ENCODE results near the gene TIMP2.
"Not testable (repeated sequence)": the region's sequence is repeated elsewhere in the genome, so short reads cannot be mapped to it uniquely, and the experiment has no call there.

Gene TIMP2

DNA sequence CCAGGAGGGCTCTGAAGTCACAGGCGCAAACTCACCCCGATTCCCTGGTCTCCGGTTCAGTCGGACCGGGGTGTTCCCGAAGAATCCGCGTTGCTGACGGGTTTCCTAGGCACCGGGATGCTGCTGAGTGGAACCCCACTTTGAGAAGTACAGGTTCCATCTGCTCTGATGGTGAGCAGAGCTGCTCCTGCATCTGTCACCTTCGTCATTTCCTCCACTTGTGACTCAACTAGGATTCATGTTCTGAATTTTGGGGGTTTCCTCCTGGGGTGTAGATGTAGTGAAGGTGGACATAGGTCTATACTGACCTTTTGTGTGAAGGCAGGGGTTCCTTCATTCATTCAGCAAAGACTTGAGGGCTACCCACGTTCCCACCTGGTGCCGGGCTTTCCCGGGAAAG, 29.5 kb upstream of the TIMP2 start:
- H3K9ac ChIP-seq (ENCODE audit: low read length): no peak overlapping the region
- H3K36me3 ChIP-seq (ENCODE audit: control insufficient read depth, insufficient read depth, low read length): no peaks in the 10 kb centered on the region
- H3K9me3 ChIP-seq (ENCODE audit: control insufficient read depth, insufficient read depth, low read depth, low read length): peaks cover 19% of the 10 kb centered on the region
- H3K4me3 ChIP-seq (ENCODE audit: low read depth, low read length): no peak overlapping the region
- H3K4me1 ChIP-seq (ENCODE audit: control insufficient read depth, insufficient read depth, low read length): peaks cover 5% of the 10 kb centered on the region; the same call in 1 of the 2 replicates
- no peaks in the 10 kb centered on the region for H3K27me3 ChIP-seq (ENCODE audit: control insufficient read depth, insufficient read depth, low read length)
- H3K27ac ChIP-seq (ENCODE audit: low read depth, low read length): no peak overlapping the region

DNA sequence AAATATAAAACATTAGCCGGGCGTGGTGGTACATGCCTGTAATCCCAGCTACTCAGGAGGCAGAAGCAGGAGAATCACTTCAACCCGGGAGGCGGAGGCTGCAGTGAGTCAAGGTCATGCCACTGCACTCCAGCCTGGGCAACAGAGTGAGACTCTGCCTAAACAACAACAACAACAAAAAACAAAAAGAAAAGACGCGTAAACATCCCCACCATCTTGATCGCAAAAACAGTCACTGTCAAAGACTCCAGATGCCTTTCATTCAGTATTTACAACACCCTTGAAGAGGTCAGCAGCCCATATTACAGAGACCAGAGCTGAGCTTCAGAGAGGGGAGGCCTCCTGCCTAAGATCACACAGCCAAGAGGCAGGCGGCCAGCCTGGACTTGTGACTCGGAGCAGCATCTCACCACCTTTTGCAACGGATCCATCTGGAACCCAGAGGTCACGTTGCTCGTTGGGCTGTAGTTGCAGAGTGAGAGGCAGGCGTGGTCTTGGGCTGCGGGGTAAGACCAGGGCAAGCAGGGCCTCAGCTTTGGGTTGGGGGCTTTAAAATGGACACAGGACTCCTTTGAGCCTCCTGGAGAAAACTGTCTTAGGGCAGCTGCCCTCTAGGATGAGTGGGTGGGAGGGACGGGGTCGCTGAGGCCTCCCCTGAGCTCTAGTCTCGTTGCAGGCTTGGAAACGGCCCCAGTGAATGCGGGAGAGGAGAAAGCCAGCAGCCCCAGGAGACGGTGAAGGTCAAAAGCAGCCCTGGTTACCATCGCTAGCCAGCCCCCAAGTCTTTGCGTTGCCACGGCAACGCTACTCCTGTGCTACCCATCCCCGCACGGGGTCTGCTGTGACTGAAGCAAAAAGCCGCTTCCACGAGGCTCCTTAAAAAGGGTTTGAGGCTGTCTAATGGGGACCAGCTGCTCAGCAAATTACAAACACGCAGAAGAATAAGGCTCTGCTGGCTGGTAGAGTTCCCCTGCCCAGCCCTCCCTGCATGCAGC, 28.5 kb upstream of the TIMP2 start:
- Histone ChIP-seq H3K27me3 (ENCODE audit: control insufficient read depth, insufficient read depth, low read length) (no peaks in the 10 kb centered on the region), H3K9me3 (ENCODE audit: control insufficient read depth, insufficient read depth, low read depth, low read length) (peaks cover 19% of the 10 kb centered on the region), H3K9ac (ENCODE audit: low read length) (no peak overlapping the region), H3K4me3 (ENCODE audit: low read depth, low read length) (no peak overlapping the region), H3K4me1 (ENCODE audit: control insufficient read depth, insufficient read depth, low read length) (peaks cover 5% of the 10 kb centered on the region; the same call in 1 of the 2 replicates), H3K36me3 (ENCODE audit: control insufficient read depth, insufficient read depth, low read length) (no peaks in the 10 kb centered on the region), H3K27ac (ENCODE audit: low read depth, low read length) (no peak overlapping the region)

DNA sequence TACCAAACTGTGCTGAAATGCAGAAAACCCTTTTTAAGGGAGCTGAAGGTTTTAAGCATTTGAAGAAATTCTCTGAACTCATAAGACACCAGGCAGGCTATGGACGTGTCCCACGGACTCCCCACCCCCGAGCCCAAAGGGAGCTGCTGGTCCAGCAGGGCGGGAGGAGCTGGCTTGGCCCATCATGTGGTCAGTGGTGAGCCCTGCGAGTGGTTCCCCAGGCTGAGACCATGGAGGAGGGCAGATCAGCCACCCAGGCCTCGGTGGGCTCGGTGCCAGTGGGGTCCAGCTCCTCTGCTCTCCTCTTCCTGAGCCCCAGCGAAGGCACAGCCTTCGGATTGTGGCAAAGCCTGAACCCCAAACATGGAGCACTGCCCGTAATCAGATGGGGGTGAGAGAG, 27.5 kb upstream of the TIMP2 start:
- H3K27ac ChIP-seq (ENCODE audit: low read depth, low read length): no peak overlapping the region
- H3K36me3 ChIP-seq (ENCODE audit: control insufficient read depth, insufficient read depth, low read length): no peaks in the 10 kb centered on the region
- H3K9ac ChIP-seq (ENCODE audit: low read length): no peak overlapping the region

DNA sequence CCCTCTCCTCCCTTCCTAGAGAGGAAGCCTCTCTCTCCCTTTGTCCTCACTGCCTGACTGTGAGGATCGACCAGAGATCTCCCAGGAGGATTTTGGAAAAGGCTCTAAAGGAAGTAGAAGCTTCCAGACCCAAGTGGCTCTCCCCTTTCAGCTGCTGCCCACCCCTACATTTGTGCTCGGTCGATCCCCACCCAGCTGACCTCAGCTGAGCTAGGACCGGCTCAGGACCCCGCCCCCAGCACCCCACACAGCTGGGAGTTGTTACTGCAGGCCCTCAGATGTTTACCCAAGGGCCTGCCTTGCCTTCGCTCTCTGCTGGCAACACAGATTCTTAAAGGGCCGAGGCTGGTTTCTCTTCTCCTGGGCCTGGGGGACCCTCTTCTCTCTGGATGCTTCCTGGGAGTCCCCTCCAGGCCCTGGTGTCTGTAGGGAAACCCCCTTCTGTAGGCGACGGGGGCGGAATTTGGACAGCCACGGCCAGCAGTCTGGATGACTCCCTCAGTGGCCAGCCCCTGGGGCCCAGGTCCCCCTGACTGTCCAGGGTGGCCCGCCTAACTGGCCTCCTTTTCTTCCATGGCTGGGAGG, 26.9 kb upstream of the TIMP2 start:
- Histone ChIP-seq H3K4me1 (ENCODE audit: control insufficient read depth, insufficient read depth, low read length) (peaks cover 5% of the 10 kb centered on the region; the same call in 1 of the 2 replicates), H3K9me3 (ENCODE audit: control insufficient read depth, insufficient read depth, low read depth, low read length) (peaks cover 19% of the 10 kb centered on the region), H3K9ac (ENCODE audit: low read length) (no peak overlapping the region), H3K27me3 (ENCODE audit: control insufficient read depth, insufficient read depth, low read length) (no peaks in the 10 kb centered on the region), H3K4me3 (ENCODE audit: low read depth, low read length) (no peak overlapping the region), H3K27ac (ENCODE audit: low read depth, low read length) (no peak overlapping the region), H3K36me3 (ENCODE audit: control insufficient read depth, insufficient read depth, low read length) (no peaks in the 10 kb centered on the region)

More for the DNA sequence above, 27.5 kb upstream of the TIMP2 start:
- peaks cover 19% of the 10 kb centered on the region for H3K9me3 ChIP-seq (ENCODE audit: control insufficient read depth, insufficient read depth, low read depth, low read length)
- no peaks in the 10 kb centered on the region for H3K27me3 ChIP-seq (ENCODE audit: control insufficient read depth, insufficient read depth, low read length)
- H3K4me3 ChIP-seq (ENCODE audit: low read depth, low read length): no peak overlapping the region
- peaks cover 5% of the 10 kb centered on the region; the same call in 1 of the 2 replicates for H3K4me1 ChIP-seq (ENCODE audit: control insufficient read depth, insufficient read depth, low read length)

GRCh38 chr17:78950870-78951269, 25.7 kb upstream of the TIMP2 start:
- Histone ChIP-seq H3K27ac (ENCODE audit: low read depth, low read length) (no peak overlapping the region), H3K9me3 (ENCODE audit: control insufficient read depth, insufficient read depth, low read depth, low read length) (peaks cover 19% of the 10 kb centered on the region), H3K27me3 (ENCODE audit: control insufficient read depth, insufficient read depth, low read length) (no peaks in the 10 kb centered on the region), H3K9ac (ENCODE audit: low read length) (no peak overlapping the region), H3K36me3 (ENCODE audit: control insufficient read depth, insufficient read depth, low read length) (no peaks in the 10 kb centered on the region), H3K4me3 (ENCODE audit: low read depth, low read length) (no peak overlapping the region), H3K4me1 (ENCODE audit: control insufficient read depth, insufficient read depth, low read length) (no peaks in the 10 kb centered on the region)

DNA sequence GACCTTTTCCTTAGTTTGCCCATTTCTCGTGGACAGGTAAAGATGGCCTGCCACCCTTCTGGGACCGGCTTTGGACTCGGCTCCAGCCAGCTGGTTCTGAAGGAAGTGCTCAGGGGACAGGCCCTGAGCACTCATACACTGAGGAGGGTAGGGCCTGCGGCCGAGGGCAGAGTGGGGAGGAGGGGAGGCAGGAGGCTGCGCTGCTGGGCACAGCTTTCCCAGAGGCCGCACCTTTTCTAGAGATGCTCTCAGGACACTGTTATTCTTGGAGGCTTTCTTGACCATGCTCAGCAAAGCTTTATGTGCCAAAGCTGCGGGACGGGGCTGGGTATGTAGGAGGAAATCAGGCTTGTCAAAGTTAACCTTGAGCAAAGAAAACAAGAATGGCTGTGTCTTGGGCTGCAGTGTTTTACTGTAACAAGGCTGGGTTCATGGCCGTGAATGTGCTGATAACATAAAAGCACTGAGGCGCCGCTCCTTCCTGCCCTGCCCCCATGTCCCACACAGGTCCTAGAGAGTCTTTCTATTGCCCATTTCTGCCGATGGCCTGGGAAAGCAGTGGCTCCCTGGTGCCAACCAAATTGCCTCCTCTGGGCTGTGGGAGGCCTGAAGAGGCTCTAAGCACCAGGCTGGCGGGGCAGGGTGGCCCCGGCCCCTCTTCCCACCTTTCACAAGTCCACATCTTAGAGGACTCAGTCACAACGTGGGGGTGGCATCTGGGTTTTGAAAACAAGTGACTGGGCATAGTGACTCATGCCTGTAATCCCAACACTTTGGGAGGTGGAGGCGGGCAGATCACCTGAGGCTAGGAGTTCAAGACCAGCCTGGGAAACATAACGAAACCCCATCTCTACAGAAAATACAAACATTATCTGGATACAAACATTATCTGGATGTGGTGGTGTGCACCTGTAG, 22.3 kb upstream of the TIMP2 start:
- Histone ChIP-seq H3K9ac (ENCODE audit: low read length) (no peak overlapping the region), H3K27ac (ENCODE audit: low read depth, low read length) (no peak overlapping the region), H3K27me3 (ENCODE audit: control insufficient read depth, insufficient read depth, low read length) (no peaks in the 10 kb centered on the region), H3K9me3 (ENCODE audit: control insufficient read depth, insufficient read depth, low read depth, low read length) (peaks cover 19% of the 10 kb centered on the region), H3K4me3 (ENCODE audit: low read depth, low read length) (no peak overlapping the region), H3K4me1 (ENCODE audit: control insufficient read depth, insufficient read depth, low read length) (no peaks in the 10 kb centered on the region), H3K36me3 (ENCODE audit: control insufficient read depth, insufficient read depth, low read length) (no peaks in the 10 kb centered on the region)

- Histone ChIP-seq H3K4me1 (ENCODE audit: control insufficient read depth, insufficient read depth, low read length) (no peaks in the 10 kb centered on the region), H3K4me3 (ENCODE audit: low read depth, low read length) (no peak overlapping the region), H3K9ac (ENCODE audit: low read length) (no peak overlapping the region), H3K9me3 (ENCODE audit: control insufficient read depth, insufficient read depth, low read depth, low read length) (peaks cover 19% of the 10 kb centered on the region), H3K27me3 (ENCODE audit: control insufficient read depth, insufficient read depth, low read length) (no peaks in the 10 kb centered on the region), H3K36me3 (ENCODE audit: control insufficient read depth, insufficient read depth, low read length) (no peaks in the 10 kb centered on the region), H3K27ac (ENCODE audit: low read depth, low read length) (no peak overlapping the region)
These were observed 21.4 kb upstream of the TIMP2 start for GRCh38 chr17:78946631-78947030.

GRCh38 chr17:78946131-78946530, 20.9 kb upstream of the TIMP2 start:
- Histone ChIP-seq H3K36me3 (ENCODE audit: control insufficient read depth, insufficient read depth, low read length) (no peaks in the 10 kb centered on the region), H3K4me3 (ENCODE audit: low read depth, low read length) (no peak overlapping the region), H3K4me1 (ENCODE audit: control insufficient read depth, insufficient read depth, low read length) (no peaks in the 10 kb centered on the region), H3K9ac (ENCODE audit: low read length) (no peak overlapping the region), H3K27me3 (ENCODE audit: control insufficient read depth, insufficient read depth, low read length) (no peaks in the 10 kb centered on the region), H3K27ac (ENCODE audit: low read depth, low read length) (no peak overlapping the region), H3K9me3 (ENCODE audit: control insufficient read depth, insufficient read depth, low read depth, low read length) (peaks cover 14% of the 10 kb centered on the region)

DNA sequence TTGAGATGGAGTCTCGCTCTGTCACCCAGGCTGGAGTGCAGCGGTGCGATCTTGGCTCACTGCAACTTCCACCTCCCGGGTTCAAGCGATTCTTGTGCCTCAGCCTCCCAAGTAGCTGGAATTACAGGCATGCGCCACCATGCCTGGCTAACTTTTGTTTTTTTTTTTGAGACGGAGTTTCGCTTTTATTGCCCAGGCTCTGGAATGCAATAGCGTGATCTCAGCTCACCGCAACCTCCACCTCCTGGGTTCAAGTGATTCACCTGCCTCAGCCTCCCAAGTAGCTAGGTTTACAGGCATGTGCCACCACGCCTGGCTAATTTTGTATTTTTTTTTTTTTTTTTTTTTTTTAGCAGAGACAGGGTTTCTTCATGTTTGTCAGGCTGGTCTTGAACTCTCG, 20.3 kb upstream of the TIMP2 start:
- not testable (repeated sequence) for H3K4me1 ChIP-seq (ENCODE audit: control insufficient read depth, insufficient read depth, low read length); H3K27me3 ChIP-seq (ENCODE audit: control insufficient read depth, insufficient read depth, low read length); H3K9ac ChIP-seq (ENCODE audit: low read length); H3K4me3 ChIP-seq (ENCODE audit: low read depth, low read length); H3K36me3 ChIP-seq (ENCODE audit: control insufficient read depth, insufficient read depth, low read length); H3K9me3 ChIP-seq (ENCODE audit: control insufficient read depth, insufficient read depth, low read depth, low read length); H3K27ac ChIP-seq (ENCODE audit: low read depth, low read length)

- H3K9me3 ChIP-seq (ENCODE audit: control insufficient read depth, insufficient read depth, low read depth, low read length): peaks cover 2% of the 10 kb centered on the region
- no peaks in the 10 kb centered on the region for H3K36me3 ChIP-seq (ENCODE audit: control insufficient read depth, insufficient read depth, low read length)
- no peaks in the 10 kb centered on the region for H3K4me1 ChIP-seq (ENCODE audit: control insufficient read depth, insufficient read depth, low read length)
- H3K27ac ChIP-seq (ENCODE audit: low read depth, low read length): no peak overlapping the region
- H3K27me3 ChIP-seq (ENCODE audit: control insufficient read depth, insufficient read depth, low read length): no peaks in the 10 kb centered on the region
- H3K9ac ChIP-seq (ENCODE audit: low read length): no peak overlapping the region
- H3K4me3 ChIP-seq (ENCODE audit: low read depth, low read length): no peak overlapping the region
These were observed 19.8 kb upstream of the TIMP2 start for GRCh38 chr17:78944956-78945355.
